Stimulated activated CD4-positive, alpha-beta T cell treated with anti-CD3 and anti-CD28 coated beads, Interleukin-4, amount 100 ng/mL, for 4 hours (primary cell): ENCODE results near the gene PPHLN1.
"Not testable (repeated sequence)": the region's sequence is repeated elsewhere in the genome, so short reads cannot be mapped to it uniquely, and the experiment has no call there.

Experiments
- DNase-seq, 2 experiments: peaks; one replicate each; pipeline ENCODE4 v3.0.0-alpha.2; 2020

PPHLN1 gene

GRCh38 chr12:42380733-42381132 lies 54.8 kb downstream of the PPHLN1 start:
- no peak for DNase-seq

- no peak for DNase-seq
Measured at GRCh38 chr12:42382013-42382696, 56.2 kb downstream of the PPHLN1 start.

- no peak for DNase-seq
Measured at GRCh38 chr12:42385326-42385841, 59.4 kb downstream of the PPHLN1 start.

- no peak for DNase-seq
Measured at GRCh38 chr12:42386308-42386707, 60.3 kb downstream of the PPHLN1 start.

- not testable (repeated sequence) for DNase-seq
Measured at GRCh38 chr12:42388086-42388485, 62.1 kb downstream of the PPHLN1 start.

- DNase-seq, result no peak
Measured at GRCh38 chr12:42394429-42394828, 68.5 kb downstream of the PPHLN1 start.

- no peak for DNase-seq
Measured at GRCh38 chr12:42396473-42397259, 70.7 kb downstream of the PPHLN1 start.

- no peak for DNase-seq
Measured at GRCh38 chr12:42402821-42403411, 76.9 kb downstream of the PPHLN1 start.

GRCh38 chr12:42407306-42407705 lies 81.3 kb downstream of the PPHLN1 start:
- DNase-seq, result no peak

- DNase-seq, result no peak
Measured at GRCh38 chr12:42409471-42409870, 83.5 kb downstream of the PPHLN1 start.

GRCh38 chr12:42410340-42410739 lies 84.4 kb downstream of the PPHLN1 start:
- no peak for DNase-seq

GRCh38 chr12:42420395-42420794 lies 94.4 kb downstream of the PPHLN1 start:
- no peak for DNase-seq

GRCh38 chr12:42421844-42422779 lies 96.1 kb downstream of the PPHLN1 start:
- DNase-seq, result no peak

GRCh38 chr12:42422785-42423184 lies 96.8 kb downstream of the PPHLN1 start:
- no peak for DNase-seq

- DNase-seq, result no peak
Measured at GRCh38 chr12:42426746-42427145, 100.8 kb downstream of the PPHLN1 start.

GRCh38 chr12:42428850-42429249 lies 102.9 kb downstream of the PPHLN1 start:
- no peak for DNase-seq

- no peak for DNase-seq
Measured at GRCh38 chr12:42432517-42433140, 106.7 kb downstream of the PPHLN1 start.

GRCh38 chr12:42440608-42441007 lies 114.6 kb downstream of the PPHLN1 start:
- no peak for DNase-seq

- DNase-seq, result no peak
Measured at GRCh38 chr12:42442311-42442759, 116.4 kb downstream of the PPHLN1 start.

GRCh38 chr12:42442888-42443287 lies 116.9 kb downstream of the PPHLN1 start:
- no peak for DNase-seq

GRCh38 chr12:42444192-42444943 lies 118.4 kb downstream of the PPHLN1 start:
- no peak for DNase-seq
